SK-N-SH (cell line): ENCODE results near the gene CSPG5.

Experiments used
- EP300 ChIP-seq, 2 experiments: IDR thresholded peaks; 2 replicates each; pipeline versions ENCODE4 v1.4.0 to v1.6.1; 2012; ENCODE audit warnings: borderline replicate concordance in 1 of 2, low read depth in 1 of 2, low read length in 1 of 2
- RAD21 ChIP-seq: IDR thresholded peaks from 2 replicates; pipeline ENCODE4 v1.6.1; 2012; ENCODE audit warnings: mild to moderate bottlenecking, low read length
- YY1 ChIP-seq: IDR thresholded peaks from 2 replicates; pipeline ENCODE4 v1.4.0; 2012; ENCODE audit warnings: low read depth, mild to moderate bottlenecking
- TF ChIP-seq, protein P1 (sequence below): fragments of 200-600 bp; sonication (generic); IDR thresholded peaks from 2 replicates; pipeline ENCODE4 v1.6.1; 2017; ENCODE audit warnings: antibody characterized with exemption, mild to moderate bottlenecking, moderate library complexity

DNA sequence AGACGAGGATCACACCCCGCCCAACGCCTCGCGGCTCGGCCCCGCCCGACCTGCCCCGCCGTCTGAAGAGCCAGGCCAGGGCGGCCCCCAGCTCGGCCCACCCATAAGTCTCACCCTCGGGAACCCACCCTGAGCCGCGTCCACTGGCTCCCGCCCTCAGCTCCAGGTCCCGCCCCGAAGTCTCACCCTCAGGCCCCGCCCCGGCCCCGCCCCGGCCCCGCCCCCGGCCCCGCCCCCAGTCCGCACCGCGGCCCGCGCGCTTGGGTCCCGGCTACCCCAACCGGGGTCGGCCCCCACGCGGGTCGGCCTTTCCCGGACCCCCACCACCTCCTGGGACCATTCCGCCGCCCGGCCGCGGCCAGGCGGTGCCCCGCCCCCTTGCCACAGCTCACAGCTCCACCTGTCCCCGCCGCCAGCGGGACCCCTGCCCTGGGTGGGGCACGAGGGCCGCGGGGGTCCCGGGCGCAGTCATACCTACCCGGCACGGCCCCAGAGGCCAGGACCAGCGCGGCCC lies 489 bp downstream of the CSPG5 start:
- TF ChIP-seq, protein P1, sequence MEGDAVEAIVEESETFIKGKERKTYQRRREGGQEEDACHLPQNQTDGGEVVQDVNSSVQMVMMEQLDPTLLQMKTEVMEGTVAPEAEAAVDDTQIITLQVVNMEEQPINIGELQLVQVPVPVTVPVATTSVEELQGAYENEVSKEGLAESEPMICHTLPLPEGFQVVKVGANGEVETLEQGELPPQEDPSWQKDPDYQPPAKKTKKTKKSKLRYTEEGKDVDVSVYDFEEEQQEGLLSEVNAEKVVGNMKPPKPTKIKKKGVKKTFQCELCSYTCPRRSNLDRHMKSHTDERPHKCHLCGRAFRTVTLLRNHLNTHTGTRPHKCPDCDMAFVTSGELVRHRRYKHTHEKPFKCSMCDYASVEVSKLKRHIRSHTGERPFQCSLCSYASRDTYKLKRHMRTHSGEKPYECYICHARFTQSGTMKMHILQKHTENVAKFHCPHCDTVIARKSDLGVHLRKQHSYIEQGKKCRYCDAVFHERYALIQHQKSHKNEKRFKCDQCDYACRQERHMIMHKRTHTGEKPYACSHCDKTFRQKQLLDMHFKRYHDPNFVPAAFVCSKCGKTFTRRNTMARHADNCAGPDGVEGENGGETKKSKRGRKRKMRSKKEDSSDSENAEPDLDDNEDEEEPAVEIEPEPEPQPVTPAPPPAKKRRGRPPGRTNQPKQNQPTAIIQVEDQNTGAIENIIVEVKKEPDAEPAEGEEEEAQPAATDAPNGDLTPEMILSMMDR: no peak
- no peak for TF ChIP-seq EP300 (IDR thresholded peaks at IDR 0.05; ENCODE audit: borderline replicate concordance in 1 of 2, low read depth in 1 of 2, low read length in 1 of 2)
- no peak for TF ChIP-seq YY1
- TF ChIP-seq RAD21: no peak
